T-helper 1 cell (primary cell): ENCODE measurements around the gene RNU6-1.

Source experiments
- DNase-seq, 5 donors: peaks; one replicate each; pipeline ENCODE4 v3.0.0-alpha.2; 2012 to 2020

Gene RNU6-1

GRCh38 chr15:67820122-67820991 lies 19.5 kb downstream of the RNU6-1 start:
- no peak for DNase-seq

- DNase-seq = no peak
These were observed 20.2 kb downstream of the RNU6-1 start for GRCh38 chr15:67819636-67820035.

- DNase-seq = no peak
These were observed 21.4 kb downstream of the RNU6-1 start for GRCh38 chr15:67818464-67818863.

GRCh38 chr15:67816668-67817067 lies 23.2 kb downstream of the RNU6-1 start:
- no peak for DNase-seq

GRCh38 chr15:67815036-67815592 lies 24.7 kb downstream of the RNU6-1 start:
- DNase-seq = peak in 1 of 5 donors; percentile 0

- DNase-seq = no peak
These were observed 26.7 kb downstream of the RNU6-1 start for GRCh38 chr15:67813104-67813634.

GRCh38 chr15:67812241-67812644 lies 27.6 kb downstream of the RNU6-1 start:
- no peak for DNase-seq

GRCh38 chr15:67809866-67810265 lies 30.0 kb downstream of the RNU6-1 start:
- no peak for DNase-seq

GRCh38 chr15:67809441-67809840 lies 30.4 kb downstream of the RNU6-1 start:
- DNase-seq = no peak

- DNase-seq = no peak
These were observed 31.0 kb downstream of the RNU6-1 start for GRCh38 chr15:67808821-67809220.

- no peak for DNase-seq
These were observed 32.0 kb downstream of the RNU6-1 start for GRCh38 chr15:67807836-67808235.

- no peak for DNase-seq
These were observed 32.7 kb downstream of the RNU6-1 start for GRCh38 chr15:67807141-67807540.

- no peak for DNase-seq
These were observed 33.3 kb downstream of the RNU6-1 start for GRCh38 chr15:67806536-67806935.

GRCh38 chr15:67805666-67806516 lies 34.0 kb downstream of the RNU6-1 start:
- no peak for DNase-seq

GRCh38 chr15:67805008-67805665 lies 34.7 kb downstream of the RNU6-1 start:
- no peak for DNase-seq

- DNase-seq = no peak
These were observed 35.6 kb downstream of the RNU6-1 start for GRCh38 chr15:67803996-67804843.

GRCh38 chr15:67803299-67803698 lies 36.5 kb downstream of the RNU6-1 start:
- no peak for DNase-seq

- no peak for DNase-seq
These were observed 37.6 kb downstream of the RNU6-1 start for GRCh38 chr15:67801926-67802914.

GRCh38 chr15:67801142-67801541 lies 38.7 kb downstream of the RNU6-1 start:
- DNase-seq = no peak

- DNase-seq = no peak
These were observed 40.0 kb downstream of the RNU6-1 start for GRCh38 chr15:67799801-67800205.
